NCI-H128 (cell line): ENCODE data around the gene EIF2B2.

Experiments used
- DNase-seq: peaks from one replicate; lab custom pipeline; 2025; ENCODE audit not compliant: unreplicated experiment; lab: John Stamatoyannopoulos, UW

EIF2B2 gene

GRCh38 chr14:75041613-75042012, 38.9 kb downstream of the EIF2B2 start:
- no peak for DNase-seq

- no peak for DNase-seq
Observed at GRCh38 chr14:75042035-75042434, 39.3 kb downstream of the EIF2B2 start.

GRCh38 chr14:75044322-75044721, 41.6 kb downstream of the EIF2B2 start:
- no peak for DNase-seq

- no peak for DNase-seq
Observed at GRCh38 chr14:75044752-75045151, 42.0 kb downstream of the EIF2B2 start.

- no peak for DNase-seq
Observed at GRCh38 chr14:75046275-75046674, 43.6 kb downstream of the EIF2B2 start.

- DNase-seq = no peak
Observed at GRCh38 chr14:75046899-75047298, 44.2 kb downstream of the EIF2B2 start.

GRCh38 chr14:75047506-75047905, 44.8 kb downstream of the EIF2B2 start:
- DNase-seq = no peak

GRCh38 chr14:75048101-75048500, 45.4 kb downstream of the EIF2B2 start:
- DNase-seq = no peak

- DNase-seq = no peak
Observed at GRCh38 chr14:75049136-75049535, 46.4 kb downstream of the EIF2B2 start.

- DNase-seq = no peak
Observed at GRCh38 chr14:75049731-75050201, 47.0 kb downstream of the EIF2B2 start.

GRCh38 chr14:75050852-75051555, 48.3 kb downstream of the EIF2B2 start, which contains the start of gene MLH3:
TSS of gene MLH3 (minus strand) at chr14:75051467. CDS start at chr14:75049655, 1,812 bp downstream.
- DNase-seq = peak; percentile 73

- DNase-seq = no peak
Observed at GRCh38 chr14:75051556-75051899, 48.8 kb downstream of the EIF2B2 start.

GRCh38 chr14:75053396-75054291, 50.9 kb downstream of the EIF2B2 start:
- DNase-seq = no peak

GRCh38 chr14:75054421-75054820, 51.7 kb downstream of the EIF2B2 start:
- no peak for DNase-seq

- no peak for DNase-seq
Observed at GRCh38 chr14:75059642-75060041, 56.9 kb downstream of the EIF2B2 start.

GRCh38 chr14:75060420-75060819, 57.7 kb downstream of the EIF2B2 start:
- DNase-seq = no peak
